ENCODE results near the gene GUCA2B.

Gene GUCA2B

DNA sequence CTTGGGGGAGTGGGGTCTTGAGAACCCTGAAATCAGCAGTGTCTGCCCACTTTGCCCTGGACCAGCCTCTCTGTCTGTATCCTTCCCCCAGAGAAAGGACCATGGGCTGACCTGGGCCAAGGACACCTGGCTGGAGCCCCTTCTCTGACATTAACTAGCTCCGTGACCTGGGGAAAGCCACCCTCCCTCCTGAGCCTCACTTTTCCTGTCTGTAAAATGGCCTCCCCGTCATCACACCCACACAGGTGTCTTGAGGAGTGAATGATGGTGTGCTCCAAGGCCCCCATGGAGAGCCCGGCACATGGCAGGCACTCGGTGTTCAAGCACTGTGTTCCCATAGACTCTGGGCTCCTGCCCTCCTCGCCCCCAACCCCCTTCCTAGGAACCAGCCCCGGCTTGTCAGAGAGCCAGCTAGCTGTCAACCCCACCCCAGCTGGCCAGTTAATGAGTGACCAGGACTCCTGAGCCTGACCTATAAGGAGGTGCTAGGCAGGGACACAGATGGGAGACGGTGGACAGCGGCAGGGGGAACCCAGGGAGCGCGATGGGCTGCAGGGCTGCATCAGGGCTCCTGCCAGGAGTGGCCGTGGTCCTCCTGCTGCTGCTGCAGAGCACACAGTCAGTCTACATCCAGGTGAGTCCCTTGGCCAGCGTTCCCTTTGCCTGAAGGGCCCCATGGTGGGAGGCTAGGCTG lies at the start of gene GUCA2B:
Gene GUCA2B (plus strand): TSS at position 504 of the 694 bp plus-strand sequence. CDS start 41 bp downstream, at position 545.
- no peak for DNase-seq (ENCODE audit: low spot score)

DNA sequence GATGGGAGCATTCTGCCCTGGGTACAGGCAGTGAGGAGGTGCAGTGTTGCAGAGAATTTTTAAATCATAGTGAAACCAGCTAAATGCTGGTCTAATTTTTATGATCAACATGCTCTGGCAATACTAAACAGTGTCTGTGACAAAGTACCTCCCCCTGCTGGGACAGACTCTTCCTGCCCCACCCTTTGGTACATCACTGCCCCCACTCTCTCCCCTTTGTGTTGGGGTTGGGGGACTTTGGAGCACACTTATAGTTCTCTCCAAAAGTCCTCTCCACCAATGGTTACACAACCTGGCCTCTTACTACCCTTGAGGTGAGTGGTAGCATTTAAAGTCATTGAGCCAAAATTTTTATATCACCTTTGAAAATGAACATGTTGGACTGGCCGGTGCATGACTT lies 48.2 kb upstream of the GUCA2B start:
- DNase-seq (ENCODE audit: low spot score) = no peak

DNA sequence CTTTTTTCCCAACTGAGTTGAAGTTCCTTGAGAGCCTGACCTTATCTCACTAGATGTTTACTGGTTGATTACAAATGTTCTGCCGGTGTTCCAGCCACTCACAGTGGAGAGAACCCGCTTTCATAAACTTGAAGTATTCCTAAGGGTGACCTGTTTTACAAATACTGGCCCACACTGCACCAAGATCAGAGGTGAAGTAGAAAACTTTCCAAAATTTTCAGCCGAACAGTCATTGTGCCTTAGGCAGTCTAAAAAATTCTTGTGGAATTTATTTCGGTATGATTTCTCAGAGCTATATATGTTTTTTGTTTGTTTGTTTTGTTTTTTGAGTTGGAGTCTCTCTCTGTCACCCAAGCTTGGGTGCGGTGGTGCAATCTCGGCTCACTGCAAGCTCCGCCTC lies 44.9 kb upstream of the GUCA2B start:
- DNase-seq (ENCODE audit: low spot score) = no peak

DNA sequence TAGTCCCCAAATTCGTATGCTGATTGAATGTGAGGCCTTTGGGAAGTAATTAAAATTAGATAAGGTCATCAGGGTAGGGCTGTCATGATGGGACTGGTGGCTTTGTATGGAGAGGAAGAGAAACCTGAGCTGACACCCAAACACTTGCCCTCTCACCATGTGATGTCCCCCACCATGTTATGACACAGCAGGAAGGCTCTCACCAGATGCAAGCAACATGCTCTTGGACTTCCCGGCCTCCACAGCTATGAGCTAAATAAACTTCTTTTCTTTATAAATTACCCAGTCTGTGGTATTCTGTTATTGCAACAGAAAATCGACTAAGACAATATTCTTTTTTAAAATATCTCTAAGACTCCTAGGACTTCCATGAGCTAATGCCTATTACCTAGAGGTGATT lies 43.6 kb upstream of the GUCA2B start:
- DNase-seq (ENCODE audit: low spot score) = no peak

DNA sequence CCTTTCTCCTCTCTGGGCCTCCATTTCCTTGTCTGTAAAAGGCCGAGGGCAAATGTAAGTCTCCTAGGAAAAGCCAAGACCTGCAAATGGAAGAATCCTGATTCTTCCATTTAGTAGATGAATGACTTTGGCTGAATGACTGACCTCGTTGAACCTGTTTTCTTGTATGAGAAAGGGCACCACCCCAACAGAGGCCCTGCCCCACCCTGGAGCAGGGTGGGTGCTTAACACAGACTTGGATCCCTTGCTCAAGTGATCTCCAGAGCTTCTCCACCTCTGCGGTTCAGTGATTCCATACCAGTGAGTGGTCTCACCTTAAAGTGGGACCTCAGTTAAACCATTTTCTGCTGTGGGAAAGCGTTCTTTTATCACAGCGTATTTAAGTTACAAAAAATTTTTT lies 39.0 kb upstream of the GUCA2B start:
- DNase-seq (ENCODE audit: low spot score) = no peak

DNA sequence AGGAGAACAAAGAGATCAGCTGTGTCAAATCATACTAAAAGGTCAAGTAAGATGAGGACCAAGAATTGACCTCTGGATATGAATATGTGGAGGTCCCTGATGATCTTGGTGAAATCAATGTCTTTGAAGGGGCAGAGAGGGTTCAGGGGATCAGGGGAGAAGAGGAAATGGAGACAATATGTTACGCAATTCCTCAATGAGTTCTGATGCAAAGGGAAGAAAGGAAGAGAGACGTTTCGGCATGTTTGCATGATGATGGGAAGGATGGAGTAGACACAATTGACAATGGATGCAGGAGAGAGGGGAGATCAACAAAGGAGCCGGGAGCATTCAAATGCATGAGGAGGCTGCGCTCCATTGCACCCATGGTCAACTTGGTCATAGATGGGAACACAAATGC lies 36.0 kb upstream of the GUCA2B start:
- DNase-seq (ENCODE audit: low spot score) = no peak

DNA sequence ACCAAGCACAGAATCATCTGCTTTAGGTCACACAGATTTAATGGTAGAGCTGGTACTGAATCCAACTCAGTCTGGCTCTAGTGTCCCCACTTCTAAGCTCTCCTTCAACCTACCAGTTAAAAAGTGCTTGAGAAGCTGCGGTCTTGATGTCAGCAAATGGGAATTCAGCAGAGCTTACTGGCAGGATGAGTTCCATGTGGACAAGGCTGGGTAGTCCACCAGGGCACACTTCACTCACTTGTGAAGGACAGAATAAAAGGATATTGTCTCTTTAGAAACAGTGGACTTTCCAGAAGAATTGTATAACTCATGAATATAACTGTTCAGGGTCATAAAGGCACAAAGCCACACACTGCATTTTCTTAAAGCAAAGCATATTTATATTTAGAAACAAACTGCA lies 35.1 kb upstream of the GUCA2B start:
- no peak for DNase-seq (ENCODE audit: low spot score)

DNA sequence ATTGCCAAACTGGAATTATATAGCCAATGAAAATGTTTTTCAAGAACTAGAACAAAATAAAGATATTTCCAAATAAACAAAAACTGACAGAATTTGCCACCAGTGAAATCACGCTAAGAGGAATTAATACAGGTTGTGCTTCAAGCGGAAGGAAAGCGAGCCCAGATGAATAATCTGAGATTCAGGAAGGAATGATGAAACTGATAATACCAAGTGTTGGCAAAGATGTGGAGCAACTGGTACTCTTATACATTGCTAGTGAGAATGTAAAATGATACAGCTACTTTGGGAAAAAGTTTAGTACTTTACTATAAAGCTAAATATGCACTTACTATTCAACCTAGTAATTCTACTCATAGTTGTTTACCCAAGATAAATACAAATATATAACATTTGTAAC lies 30.8 kb upstream of the GUCA2B start:
- no peak for DNase-seq (ENCODE audit: low spot score)

DNA sequence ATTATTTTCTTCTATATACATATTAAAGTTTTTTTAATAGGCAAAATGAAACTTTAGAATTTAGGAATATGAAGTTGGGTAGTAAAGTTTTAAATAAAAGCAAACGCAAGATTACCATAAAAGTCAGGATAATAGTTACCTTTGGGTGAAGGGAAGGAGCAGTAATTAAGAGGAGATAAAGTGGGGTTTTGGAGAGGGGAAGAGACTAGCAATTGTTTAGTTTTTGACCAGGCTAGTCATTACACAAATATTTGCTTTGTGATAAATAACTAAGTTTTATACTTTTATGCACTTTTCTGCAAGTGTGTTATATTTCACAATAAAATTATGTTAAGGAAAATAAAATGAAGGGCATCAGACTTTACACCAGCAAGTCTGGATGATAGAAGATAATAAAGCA lies 27.7 kb upstream of the GUCA2B start:
- no peak for DNase-seq (ENCODE audit: low spot score)

DNA sequence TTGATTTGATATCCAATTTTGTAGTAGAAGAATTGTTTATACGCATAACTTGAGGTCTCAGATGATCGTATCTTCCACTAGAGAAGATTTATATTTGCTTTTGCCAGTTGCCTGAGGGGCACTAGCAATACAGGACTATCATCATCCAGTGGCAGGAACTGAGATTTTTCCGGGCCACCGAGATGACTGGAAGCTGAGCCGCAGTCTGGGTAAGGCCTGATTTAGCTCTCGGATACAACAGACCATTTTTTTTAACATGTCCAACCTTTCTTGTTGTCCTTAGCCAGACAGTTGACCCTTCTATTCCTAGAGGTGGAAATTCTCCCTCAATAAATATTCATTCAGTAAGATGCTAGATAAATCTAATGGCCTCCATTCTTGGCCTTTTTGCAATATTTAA lies 25.4 kb upstream of the GUCA2B start:
- no peak for DNase-seq (ENCODE audit: low spot score)

DNA sequence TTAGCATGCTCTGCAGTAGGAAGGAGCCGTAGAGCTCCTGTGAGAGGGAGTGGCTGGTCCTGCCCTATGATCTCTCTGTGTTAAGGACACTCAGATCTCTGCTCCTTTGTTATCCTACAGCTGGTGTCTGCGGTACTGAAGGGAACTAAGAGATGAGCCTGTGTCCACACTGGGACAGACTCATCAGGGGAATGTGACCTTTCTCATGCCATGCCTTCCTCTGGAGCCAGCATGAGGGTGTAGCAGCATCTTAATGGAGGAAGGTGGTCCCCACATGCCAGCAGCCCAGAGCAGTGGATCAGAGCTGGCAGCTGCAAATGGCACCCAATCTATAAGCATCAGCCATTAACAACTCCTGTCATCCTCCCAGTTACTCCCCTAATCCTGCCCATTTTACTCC lies 24.7 kb upstream of the GUCA2B start:
- no peak for DNase-seq (ENCODE audit: low spot score)

DNA sequence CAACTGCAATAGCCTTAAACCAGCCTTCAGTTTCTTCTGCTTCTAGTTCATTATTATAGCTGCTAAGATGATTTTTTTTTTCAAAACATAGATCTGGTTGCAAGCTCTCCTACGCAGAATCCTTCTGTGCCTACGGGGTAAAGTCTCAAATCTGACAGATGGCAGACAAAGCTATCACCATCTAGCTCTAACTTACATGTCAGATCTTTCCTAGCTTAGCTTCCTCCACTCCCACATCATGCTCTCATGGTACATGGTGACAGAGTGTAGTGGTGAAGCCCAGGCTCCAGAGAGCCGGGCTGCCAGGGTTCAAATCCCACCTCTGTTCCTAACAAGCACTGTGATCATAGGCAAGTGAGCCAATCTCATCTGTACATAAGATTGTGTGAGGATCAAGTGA lies 24.2 kb upstream of the GUCA2B start:
- no peak for DNase-seq (ENCODE audit: low spot score)

DNA sequence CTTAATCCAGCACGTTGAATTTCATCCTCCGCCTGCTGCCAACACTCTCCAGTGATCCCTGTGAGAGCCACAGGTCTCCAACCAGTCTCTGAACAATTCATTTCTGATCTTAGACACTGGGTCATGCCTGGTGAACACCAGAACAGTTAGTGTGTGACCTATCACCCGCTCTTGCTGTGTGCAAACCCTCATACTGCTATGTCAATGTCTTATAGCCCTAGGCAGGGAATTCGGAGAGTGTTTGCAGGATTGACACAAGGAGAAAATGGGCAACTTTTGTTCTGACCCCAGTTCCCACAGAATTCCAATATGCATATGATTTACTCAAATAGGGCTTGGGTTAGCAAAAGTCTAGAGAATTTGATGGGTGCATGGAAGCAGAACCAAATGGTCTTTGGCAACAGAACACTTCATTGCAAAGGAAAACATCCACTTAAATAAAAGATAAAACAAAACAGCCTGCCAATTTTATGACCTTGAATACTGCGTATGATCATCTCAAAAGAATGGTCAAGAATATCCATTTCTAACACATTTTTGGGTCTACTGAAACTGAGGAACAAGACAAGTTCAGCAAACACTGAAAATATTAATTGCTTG lies 23.0 kb upstream of the GUCA2B start:
- no peak for DNase-seq (ENCODE audit: low spot score)

DNA sequence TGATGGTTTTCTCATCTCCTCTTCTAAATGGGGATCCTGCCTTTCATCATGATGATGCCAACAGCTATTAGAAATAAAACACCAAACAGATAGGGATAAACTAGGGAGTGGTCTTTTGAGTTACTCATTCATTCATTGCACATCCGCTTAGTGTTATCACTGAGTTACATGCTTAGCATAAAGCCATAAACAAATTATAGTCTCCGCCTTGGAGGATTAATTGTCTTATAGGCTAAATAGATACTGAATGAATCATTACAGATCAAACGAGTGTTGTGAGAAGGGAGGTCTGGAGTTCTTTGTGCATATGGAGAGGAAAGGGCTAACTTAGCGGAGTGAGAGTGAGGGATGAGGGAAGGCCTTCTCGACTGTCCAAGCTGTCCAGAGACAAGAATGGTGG lies 19.8 kb upstream of the GUCA2B start:
- DNase-seq (ENCODE audit: low spot score) = no peak

DNA sequence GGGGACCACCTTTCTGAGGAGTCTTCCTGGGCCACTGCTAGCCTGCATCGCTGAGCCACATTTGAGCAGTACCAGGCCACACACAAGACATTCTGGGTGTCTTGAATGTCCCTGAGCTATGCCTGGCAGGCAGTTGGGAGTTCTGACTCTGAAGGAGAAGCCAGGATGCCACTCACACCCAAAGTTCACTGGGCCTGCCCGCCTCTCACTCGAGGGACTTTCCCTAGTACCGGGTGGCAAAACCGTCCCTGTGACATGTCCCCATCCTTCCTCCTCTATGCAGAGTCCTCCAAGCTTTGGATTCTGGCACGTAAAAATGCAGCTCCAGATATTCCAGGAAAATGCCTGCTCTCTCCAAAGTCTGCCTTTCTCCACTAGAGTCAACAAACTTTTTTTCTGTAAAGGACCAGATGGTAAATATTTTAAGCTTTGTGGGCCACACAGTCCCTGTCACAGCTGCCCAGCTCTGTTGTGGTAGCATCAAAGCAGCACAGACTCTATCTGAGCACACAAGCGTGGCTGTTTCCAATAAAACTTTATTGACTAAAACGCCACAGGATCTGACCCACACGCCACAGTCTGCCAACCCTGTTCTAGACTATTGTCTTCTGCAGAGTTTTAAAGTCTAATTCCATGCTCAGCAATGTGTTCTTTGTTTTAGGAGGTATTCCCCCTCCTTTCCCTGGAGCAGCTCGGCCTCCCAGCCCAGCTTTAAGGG lies 19.2 kb upstream of the GUCA2B start:
- no peak for DNase-seq (ENCODE audit: low spot score)

DNA sequence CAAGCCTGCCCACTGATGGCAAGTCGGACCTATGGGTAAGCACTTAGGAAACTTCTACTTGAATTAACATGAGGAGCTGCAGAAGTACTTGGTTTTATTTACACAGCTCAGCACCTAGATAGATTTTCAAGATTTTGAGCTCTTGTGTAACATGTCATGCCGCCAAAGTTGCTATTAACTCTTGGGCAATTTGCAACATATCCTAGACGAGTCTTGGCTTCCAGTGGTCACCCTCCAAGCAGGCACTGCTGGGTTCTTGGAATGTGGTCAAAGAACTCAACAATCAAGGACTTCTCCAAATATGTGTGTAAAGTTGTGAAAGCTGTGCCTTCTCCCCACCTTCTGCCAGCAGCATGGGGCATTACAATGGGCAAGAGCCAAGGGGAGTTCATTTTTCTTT lies 17.8 kb upstream of the GUCA2B start:
- DNase-seq (ENCODE audit: low spot score) = no peak

DNA sequence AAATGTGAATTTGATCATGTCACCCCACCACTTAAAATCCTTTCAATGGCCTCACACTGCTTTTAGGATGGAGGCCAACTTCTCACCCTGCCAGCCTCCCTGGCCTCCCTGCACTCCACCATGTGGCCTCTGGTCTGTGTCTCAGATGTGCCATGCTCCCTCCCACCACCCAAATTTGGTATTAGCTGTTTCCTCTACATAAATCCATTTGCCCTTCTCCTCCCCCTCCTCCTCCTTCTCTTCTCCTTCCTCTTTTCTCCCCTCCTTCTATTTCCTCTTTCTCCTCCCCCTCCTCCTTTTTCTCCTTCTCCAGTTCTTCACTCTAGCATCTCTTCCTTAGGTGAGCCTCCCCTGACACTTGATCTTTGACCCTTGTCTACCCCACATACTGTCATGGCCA lies 16.7 kb upstream of the GUCA2B start:
- DNase-seq (ENCODE audit: low spot score) = no peak

DNA sequence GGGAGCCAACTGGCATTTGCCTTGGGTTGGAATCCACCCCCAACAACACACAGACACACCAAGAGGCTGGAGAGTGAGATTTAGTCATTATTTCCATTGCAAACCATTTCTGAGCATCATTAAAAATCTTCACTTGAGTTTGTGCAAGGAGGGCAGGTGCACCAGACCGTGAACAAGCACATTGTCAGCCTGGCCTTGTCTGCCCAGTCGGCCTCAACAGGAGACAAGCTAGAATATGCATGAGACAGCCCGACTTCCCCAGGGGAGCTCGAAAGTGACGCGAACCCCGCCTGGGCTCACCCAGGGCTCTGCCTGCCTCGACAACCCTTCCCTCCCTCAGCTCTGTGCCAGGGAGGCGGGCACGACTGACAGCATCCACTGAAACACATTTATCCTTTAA lies 15.4 kb upstream of the GUCA2B start:
- DNase-seq (ENCODE audit: low spot score) = no peak

DNA sequence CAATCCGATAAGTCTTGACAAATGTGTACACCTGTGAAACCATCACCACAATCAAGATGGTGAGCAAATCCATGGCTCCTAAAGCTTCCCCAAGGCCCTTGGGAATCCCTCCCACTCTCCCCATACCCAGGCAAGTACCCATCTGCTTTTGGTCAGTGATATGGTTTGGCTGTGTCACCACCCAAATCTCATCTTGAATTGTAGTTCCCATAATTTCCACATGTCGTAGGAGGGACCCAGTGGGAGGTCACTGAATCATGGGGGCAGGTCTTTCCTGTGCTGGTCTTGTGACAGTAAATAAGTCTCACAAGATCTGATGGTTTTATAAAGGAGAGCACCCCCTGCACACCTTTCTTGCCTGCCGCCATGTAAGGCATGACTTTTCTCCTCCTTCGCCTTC lies 14.6 kb upstream of the GUCA2B start:
- DNase-seq (ENCODE audit: low spot score) = no peak

DNA sequence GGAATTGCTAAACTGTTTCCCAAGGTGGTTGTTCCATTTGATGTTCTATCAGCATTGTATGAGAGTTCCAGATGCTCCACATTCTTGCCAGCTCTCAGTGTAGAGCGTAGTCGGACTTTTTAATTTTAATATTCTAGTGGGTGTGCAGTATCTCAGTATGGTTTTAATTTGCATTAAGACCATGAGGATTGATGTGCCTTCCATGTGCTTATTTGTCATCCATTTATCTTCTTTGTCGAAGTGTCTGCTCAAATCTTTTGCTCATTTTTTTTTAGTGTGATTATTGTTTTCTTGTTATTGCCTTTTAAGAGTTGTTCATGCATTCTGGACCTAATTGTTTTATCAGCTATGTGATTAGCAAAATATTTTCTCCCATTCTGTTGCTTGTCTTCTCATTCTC lies 13.8 kb upstream of the GUCA2B start:
- DNase-seq (ENCODE audit: low spot score) = no peak

DNA sequence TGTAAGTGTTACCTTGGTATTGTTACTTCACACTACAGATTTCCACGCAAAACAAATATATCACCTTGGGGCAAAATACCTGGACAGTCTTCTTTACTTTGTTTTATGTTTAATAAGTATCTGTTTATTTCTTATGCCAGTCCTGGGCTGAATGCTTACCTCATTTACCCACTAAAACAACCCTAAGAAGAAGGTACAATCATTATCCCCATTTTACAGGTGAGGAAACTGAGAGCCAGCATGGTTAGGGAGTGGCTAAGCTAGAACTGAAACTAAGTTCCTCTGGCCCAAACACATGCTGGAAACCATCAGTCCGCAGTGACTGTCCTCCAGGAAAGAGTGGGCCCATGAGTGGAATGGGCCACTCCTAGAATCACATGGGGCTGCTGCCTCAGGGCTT lies 13.0 kb upstream of the GUCA2B start:
- no peak for DNase-seq (ENCODE audit: low spot score)

DNA sequence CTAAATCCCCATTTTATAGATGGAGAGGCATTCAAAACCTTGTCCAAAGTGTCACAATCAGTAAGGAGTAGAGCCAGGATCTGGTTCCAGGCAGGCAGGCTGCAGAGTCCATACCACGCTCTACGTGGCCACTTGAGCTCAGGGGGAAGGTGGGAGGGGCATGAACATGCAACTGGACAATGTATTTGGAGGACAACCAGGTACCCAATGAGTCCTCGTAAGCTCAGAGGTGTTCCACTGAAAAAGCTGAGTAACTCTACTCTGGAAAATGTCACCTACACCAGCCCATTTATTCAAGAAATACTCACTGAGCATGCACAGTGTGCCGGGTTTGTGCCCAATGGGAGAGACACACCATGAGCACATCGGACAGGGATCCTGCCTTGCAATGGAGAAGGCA lies 11.2 kb upstream of the GUCA2B start:
- DNase-seq (ENCODE audit: low spot score) = no peak

DNA sequence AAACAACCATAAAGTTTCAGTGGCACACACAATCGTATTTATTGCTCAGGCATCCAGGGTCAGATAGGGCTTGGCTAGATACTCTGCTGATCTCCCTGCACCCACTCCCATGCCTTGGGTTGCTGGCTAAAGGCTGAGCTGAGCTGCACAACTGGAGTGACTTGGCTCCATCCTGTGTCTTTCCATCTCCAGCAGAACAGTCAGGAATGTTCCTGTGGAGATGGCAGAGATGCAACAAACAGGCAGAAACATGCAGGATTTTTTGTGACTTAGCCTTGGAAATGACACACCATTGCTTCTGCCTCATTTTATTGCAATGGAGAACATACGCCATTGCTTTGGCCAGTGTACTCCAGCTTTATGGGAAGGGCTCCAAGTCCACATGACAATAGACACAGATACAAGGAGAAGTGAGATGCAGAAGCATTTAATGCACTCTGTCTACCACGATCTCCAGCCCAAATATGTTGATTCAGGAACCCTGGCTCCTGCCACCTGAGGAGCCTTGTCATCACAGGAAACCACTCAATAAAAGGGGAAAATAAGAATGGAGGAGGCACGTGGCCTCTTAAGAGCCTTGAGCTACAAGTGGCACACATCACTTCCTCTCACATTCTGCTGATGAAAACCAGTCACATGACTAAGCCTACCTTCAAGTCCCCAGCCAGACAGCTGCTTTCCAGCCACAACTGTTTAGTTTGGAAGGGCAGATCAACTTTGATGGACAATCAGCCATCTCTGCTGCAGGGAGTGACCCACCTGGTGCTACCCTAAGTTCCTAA lies 10.1 kb upstream of the GUCA2B start:
- DNase-seq (ENCODE audit: low spot score) = no peak

Data from hepatic stellate cell (primary cell).